ENCODE measurements around the gene ANP32E. TPM values are rescaled to one million over a fixed set of nuclear protein-coding genes. Genes with fewer than 3 reads are reported as not detected.

ANP32E gene
- 100 to 1,000 TPM; 130 to 173 TPM for total RNA-seq

- Mint-ChIP-seq H3K27me3 (no peaks in the 10 kb centered on the region), H3K4me3 (no peak within 1 kb of the TSS), H3K9me3 (ENCODE audit: low read depth) (no peaks in the 10 kb centered on the region), H3K4me1 (peaks cover 21% of the 10 kb centered on the region), H3K36me3 (peaks cover 15% of the 10 kb centered on the region), H3K27ac (no peak within 1 kb of the TSS)
- DNase-seq = peak; percentile 97
- ATAC-seq = peak; percentile 89
- CTCF ChIA-PET = interaction anchor here (1.1 to 1.5 kb wide), 3 partner anchors 16 to 34 kb away, joined by 4 to 5 read pairs (median 5); no protein-coding TSS in a partner anchor
Observed at GRCh38 chr1:150235852-150236613, at the start of gene ANP32E. Gene ANP32E (minus strand): TSS chr1:150236112. CDS start chr1:150235786, 326 bp downstream.

DNA sequence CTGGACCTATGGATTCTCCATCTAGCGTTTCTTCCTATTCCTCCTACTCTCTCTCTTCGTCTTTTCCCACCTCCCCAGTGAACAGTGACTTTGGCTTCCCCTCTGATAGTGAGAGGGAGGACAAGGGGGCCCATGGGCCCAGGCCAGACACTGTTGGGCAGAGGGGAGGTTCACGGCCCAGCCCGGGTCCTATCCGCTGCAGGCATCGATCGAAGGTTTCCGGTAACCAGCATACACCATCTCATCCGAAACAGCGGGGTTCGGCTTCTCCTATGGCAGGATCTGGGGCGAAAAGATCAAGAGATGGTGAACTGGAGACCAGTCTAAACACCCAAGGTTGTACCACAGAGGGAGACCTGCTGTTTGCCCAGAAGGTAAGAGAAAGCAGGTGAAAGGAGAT is 47.3 kb upstream of the ANP32E start:
- Mint-ChIP-seq H3K4me3 (no peak overlapping the region), H3K9me3 (ENCODE audit: low read depth) (no peaks in the 10 kb centered on the region), H3K27me3 (peaks cover 7% of the 10 kb centered on the region), H3K27ac (no peak overlapping the region), H3K36me3 (no peaks in the 10 kb centered on the region), H3K4me1 (peaks cover 23% of the 10 kb centered on the region)
- CTCF ChIA-PET = interaction anchor here (1.2 to 9.7 kb wide), 2 partner anchors 14 to 28 kb away, joined by 4 to 89 read pairs; partner anchors contain the start of genes APH1A and CA14
- ATAC-seq = no peak
- no peak for DNase-seq

GRCh38 chr1:150282558-150282958 is 46.6 kb upstream of the ANP32E start:
- Mint-ChIP-seq H3K27ac (no peak overlapping the region), H3K27me3 (peaks cover 7% of the 10 kb centered on the region)

DNA sequence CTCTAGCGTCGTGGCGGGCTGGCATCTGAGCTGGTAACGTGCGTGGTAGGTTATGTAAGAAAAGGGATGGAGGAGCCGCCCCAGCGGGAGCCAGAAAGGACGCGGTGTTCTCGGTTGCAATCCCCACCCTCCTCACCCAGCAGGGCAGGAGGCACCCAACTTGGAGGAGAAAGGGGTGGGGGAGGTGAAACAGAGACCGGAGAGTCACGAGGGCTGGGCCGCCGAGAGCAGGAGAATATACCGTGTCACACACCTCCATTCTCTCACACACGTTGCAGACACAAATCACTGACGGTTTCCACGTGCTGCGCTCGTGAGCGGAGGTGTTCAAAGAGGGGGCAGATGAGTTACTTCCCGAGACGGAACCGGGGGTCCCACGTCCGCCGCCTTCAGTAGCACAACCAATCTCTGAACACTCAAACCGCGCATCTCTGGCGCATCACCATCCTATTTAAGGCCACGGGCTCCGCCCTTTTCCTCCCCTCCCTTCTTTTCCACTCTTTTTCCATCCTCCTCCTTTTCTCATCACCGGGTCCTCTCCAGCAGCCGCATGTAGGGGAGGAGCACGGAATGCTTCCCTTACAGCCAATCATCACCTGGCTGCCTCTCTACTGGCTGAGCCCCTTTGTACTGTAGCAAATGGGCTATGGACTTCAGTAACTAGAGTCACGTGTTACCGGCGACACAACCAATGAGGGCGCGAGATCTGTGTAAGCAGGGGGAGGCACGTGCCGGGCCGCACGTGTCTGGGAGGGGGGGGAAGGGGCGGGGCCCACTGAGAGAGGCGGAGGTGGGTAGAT is 46.0 kb upstream of the ANP32E start, which contains the start of gene CIART:
Gene CIART, plus strand, starts transcription at position 797 of the 800 bp plus-strand sequence. CDS start 714 bp downstream, outside the sequence.
- Mint-ChIP-seq H3K27me3 (peaks cover 7% of the 10 kb centered on the region), H3K4me3 (peak within 1 kb of the TSS; percentile 81), H3K9me3 (ENCODE audit: low read depth) (no peaks in the 10 kb centered on the region), H3K4me1 (peaks cover 23% of the 10 kb centered on the region), H3K36me3 (no peaks in the 10 kb centered on the region), H3K27ac (peak within 1 kb of the TSS; percentile 71)
- peak; percentile 88 for DNase-seq
- ATAC-seq = peak; percentile 95
- CTCF ChIA-PET = interaction anchor here (1.0 to 9.7 kb wide), 7 partner anchors 13 to 280 kb away, joined by 3 to 89 read pairs (median 4); partner anchors contain the start of genes APH1A and CA14

More at GRCh38 chr1:150282558-150282958, 46.6 kb upstream of the ANP32E start:
- DNase-seq (no peak), ATAC-seq (no peak)
- H3K4me1 Mint-ChIP-seq = peaks cover 23% of the 10 kb centered on the region
- H3K9me3 Mint-ChIP-seq (ENCODE audit: low read depth) = no peaks in the 10 kb centered on the region
- no peaks in the 10 kb centered on the region for H3K36me3 Mint-ChIP-seq
- H3K4me3 Mint-ChIP-seq = peak overlapping the region; percentile 81
- CTCF ChIA-PET = interaction anchor here (0.7 to 9.7 kb wide), 3 partner anchors 13 to 722 kb away, joined by 4 to 89 read pairs (median 5); partner anchors contain the start of genes APH1A and CA14

DNA sequence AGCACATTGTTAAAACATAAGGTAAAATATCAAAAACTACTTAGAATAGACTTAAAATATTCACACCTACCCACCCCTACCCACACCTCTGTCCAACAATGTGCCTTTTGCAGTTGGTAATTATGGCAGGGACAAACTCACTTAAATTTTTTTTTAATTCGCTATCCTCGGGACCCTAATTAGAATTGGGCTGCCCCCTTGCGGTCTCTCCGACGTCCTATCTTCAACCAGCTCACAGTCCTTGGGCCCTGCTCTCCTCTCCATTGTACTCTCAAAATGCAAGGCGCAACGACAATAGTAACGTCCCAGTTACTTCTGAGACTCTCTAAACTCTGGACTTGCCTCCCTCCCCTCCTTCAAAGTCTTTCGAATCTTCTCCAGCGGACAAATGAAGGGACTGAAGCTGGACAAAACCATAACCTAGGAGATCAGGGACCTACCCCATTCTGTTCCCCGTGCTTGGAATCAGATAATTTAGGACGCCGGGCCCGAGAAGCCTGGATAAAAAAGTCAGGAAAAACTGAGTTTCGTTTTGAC is 45.4 kb upstream of the ANP32E start:
- Mint-ChIP-seq H3K9me3 (ENCODE audit: low read depth) (no peaks in the 10 kb centered on the region), H3K4me1 (peaks cover 23% of the 10 kb centered on the region), H3K4me3 (peak overlapping the region; percentile 81), H3K27ac (peak overlapping the region; percentile 71), H3K36me3 (no peaks in the 10 kb centered on the region), H3K27me3 (peaks cover 7% of the 10 kb centered on the region)
- DNase-seq (peak; percentile 76), ATAC-seq (peak; percentile 42)
- CTCF ChIA-PET = interaction anchor here (1.0 to 9.7 kb wide), 6 partner anchors 12 to 281 kb away, joined by 3 to 89 read pairs (median 4); partner anchors contain the start of genes APH1A and CA14

DNA sequence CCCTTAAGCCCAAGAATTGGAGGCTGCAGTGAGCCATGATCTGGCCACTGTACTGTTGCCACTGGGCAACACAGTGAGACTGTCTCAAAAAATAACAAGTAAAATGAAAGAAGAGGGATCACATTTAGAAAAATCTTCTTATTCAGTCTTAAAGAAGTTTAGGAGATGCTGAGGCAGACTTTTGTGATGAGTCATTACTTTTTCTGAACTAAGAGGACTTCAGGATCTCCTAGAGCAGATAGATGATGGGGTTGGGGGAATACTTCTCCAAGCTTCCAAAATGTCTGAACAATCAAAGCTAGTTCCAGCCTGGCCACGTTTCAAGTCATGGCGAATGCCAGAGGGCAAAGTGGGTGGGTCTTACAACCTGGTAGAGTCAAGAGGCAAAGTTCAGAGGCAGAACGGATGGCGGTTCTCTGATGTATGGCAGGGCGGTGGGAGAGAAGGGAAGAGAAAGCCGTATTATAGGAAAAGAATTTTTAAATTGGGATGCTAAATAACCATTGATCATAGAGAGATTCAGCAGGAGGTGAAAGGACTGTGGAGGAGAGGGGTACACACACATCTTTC is 44.3 kb upstream of the ANP32E start:
- DNase-seq (no peak), ATAC-seq (no peak)
- CTCF ChIA-PET = interaction anchor here (2.4 to 9.7 kb wide), 2 partner anchors 18 to 25 kb away, joined by 15 to 89 read pairs; partner anchors contain the start of gene CA14
- Mint-ChIP-seq H3K4me3 (peak overlapping the region; percentile 12), H3K4me1 (peaks cover 23% of the 10 kb centered on the region), H3K36me3 (no peaks in the 10 kb centered on the region), H3K9me3 (ENCODE audit: low read depth) (no peaks in the 10 kb centered on the region), H3K27ac (no peak overlapping the region), H3K27me3 (peaks cover 7% of the 10 kb centered on the region)

DNA sequence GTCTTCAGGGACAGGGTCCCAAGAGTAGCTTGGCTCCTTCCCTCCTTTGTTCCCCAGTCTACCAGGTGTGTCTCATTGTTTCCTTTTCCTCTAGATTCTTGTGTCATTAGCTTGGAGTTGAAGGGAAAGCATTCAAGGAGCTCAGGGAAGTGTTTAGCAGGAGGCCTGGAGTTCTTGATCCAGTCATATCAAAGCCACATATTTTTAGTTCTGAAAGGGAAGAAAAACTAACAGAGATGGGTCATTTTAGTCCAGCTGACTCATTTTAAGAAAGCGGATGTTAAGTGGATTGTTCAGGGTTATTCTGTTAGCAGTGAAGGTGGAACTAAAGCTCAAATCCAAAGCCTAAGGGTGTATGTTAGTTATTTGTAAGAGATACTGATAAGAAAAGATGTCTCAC is 37.4 kb upstream of the ANP32E start:
- Mint-ChIP-seq H3K4me3 (no peak overlapping the region), H3K36me3 (peaks cover 2% of the 10 kb centered on the region), H3K4me1 (peaks cover 11% of the 10 kb centered on the region), H3K27me3 (no peaks in the 10 kb centered on the region), H3K9me3 (ENCODE audit: low read depth) (no peaks in the 10 kb centered on the region), H3K27ac (no peak overlapping the region)
- CTCF ChIA-PET = interaction anchor here (1.1 to 5.1 kb wide), 3 partner anchors 14 to 21 kb away, joined by 3 to 29 read pairs (median 4); partner anchors contain the start of gene CA14
- no peak for DNase-seq
- ATAC-seq = no peak

- H3K4me1 Mint-ChIP-seq = peaks cover 28% of the 10 kb centered on the region
- CTCF ChIA-PET = interaction anchor here (5.1 kb wide), 1 partner anchor 15 kb away, joined by 29 read pairs; the partner anchor contains the start of gene CA14
- no peak overlapping the region for H3K27ac Mint-ChIP-seq
Observed at GRCh38 chr1:150271291-150271959, 35.5 kb upstream of the ANP32E start.

DNA sequence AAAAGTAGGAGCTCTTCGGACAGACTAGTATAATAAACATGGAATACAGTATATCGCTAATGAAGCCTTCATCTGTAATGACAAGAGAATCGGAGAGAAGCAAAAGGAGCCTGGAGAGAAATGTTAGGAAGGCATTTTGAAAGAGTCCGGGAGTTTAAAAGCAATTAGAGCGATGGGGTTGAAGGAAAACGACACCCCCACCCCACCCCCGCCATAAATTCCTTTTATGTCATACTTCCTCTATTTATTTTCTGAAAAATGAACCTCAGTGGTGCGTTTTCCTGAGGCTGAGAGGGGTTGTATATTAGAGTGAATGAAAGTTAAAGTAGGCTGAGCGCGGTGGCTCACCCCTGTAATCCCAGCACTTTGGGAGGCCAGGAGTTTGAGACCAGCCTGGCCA is 33.5 kb upstream of the ANP32E start:
- Mint-ChIP-seq H3K4me1 (peaks cover 33% of the 10 kb centered on the region), H3K36me3 (peaks cover 30% of the 10 kb centered on the region), H3K9me3 (ENCODE audit: low read depth) (no peaks in the 10 kb centered on the region), H3K27me3 (no peaks in the 10 kb centered on the region), H3K4me3 (peak overlapping the region; percentile 94), H3K27ac (peak overlapping the region; percentile 99)
- CTCF ChIA-PET = interaction anchor here (0.7 to 2.8 kb wide), 9 partner anchors 9 to 291 kb away, joined by 3 to 22 read pairs (median 3); partner anchors contain the start of genes CA14 and CIART
- DNase-seq (no peak), ATAC-seq (no peak)

More at GRCh38 chr1:150271291-150271959, 35.5 kb upstream of the ANP32E start:
- Mint-ChIP-seq H3K36me3 (peaks cover 15% of the 10 kb centered on the region), H3K27me3 (no peaks in the 10 kb centered on the region), H3K4me3 (no peak overlapping the region), H3K9me3 (ENCODE audit: low read depth) (no peaks in the 10 kb centered on the region)
- DNase-seq = no peak
- no peak for ATAC-seq

DNA sequence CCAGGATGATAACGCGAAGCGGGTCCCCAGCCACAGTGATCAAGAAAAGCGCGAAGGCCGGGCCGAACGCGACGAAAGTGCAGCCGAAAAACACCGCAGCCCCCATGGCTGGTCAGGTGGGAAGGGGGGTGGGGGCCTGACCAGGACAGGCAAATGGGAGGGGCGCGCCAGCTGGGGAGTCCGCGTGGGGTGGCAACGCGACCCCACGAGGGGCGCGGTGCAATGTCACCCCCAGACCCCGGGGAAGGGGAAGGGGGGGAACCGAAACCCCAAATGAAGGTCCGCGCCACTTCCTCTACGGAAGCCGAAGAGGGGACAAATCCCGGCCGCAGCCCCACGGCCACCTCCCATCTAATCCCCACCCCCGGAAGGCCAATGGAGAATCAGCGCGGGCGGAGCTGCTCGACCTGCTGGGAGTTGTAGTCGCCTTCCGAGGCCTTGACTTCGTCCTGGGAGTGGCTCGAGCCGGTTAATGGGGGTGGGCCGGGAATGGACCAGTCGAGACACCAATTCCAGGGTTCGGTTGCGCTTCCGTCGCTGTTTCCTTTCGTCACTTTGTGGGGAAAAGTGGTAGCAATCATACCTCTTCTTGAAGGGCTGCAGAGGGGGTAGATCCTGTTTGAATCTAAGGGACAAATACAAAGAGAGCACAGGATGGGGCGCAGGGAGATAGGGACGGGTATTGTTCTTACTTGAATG is 32.9 kb upstream of the ANP32E start, which contains the start of gene APH1A:
Gene APH1A, minus strand, starts transcription at position 312 of the 699 bp plus-strand sequence. Its CDS starts 206 bp downstream, at position 106.
- Mint-ChIP-seq H3K36me3 (peaks cover 31% of the 10 kb centered on the region), H3K27me3 (no peaks in the 10 kb centered on the region), H3K27ac (peak within 1 kb of the TSS; percentile 99), H3K4me3 (peak within 1 kb of the TSS; percentile 94), H3K4me1 (peaks cover 33% of the 10 kb centered on the region), H3K9me3 (ENCODE audit: low read depth) (no peaks in the 10 kb centered on the region)
- CTCF ChIA-PET = interaction anchor here (0.7 to 2.8 kb wide), 9 partner anchors 9 to 292 kb away, joined by 3 to 22 read pairs (median 3); partner anchors contain the start of genes CA14 and CIART
- peak; percentile 98 for DNase-seq
- peak; percentile 98 for ATAC-seq

DNA sequence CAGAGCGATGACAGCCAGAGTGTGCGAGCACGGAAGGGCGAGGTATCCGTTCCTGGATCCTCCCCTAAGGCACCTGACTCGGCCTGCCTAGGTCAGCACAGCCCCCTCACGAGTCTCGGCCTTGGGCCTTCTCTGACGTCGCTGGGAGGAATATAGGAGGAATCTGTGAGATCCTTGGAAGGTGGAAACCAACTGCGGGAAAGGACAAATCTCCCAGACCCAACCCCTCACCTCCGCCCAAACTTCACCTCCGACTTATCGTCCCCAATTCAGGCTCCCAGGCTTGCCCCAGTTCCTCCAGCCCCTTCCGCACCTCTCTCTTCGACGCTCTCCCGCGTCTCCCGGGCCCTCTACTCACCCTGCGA is 32.4 kb upstream of the ANP32E start:
- H3K9me3 Mint-ChIP-seq (ENCODE audit: low read depth) = no peaks in the 10 kb centered on the region
- CTCF ChIA-PET = interaction anchor here (1.0 to 2.8 kb wide), 5 partner anchors 8 to 293 kb away, joined by 3 to 22 read pairs (median 3); partner anchors contain the start of gene CA14
- peak; percentile 51 for ATAC-seq
- H3K4me3 Mint-ChIP-seq = peak overlapping the region; percentile 94
- H3K27ac Mint-ChIP-seq = peak overlapping the region; percentile 99
- peak; percentile 71 for DNase-seq
- H3K27me3 Mint-ChIP-seq = no peaks in the 10 kb centered on the region
- H3K4me1 Mint-ChIP-seq = peaks cover 33% of the 10 kb centered on the region
- H3K36me3 Mint-ChIP-seq = peaks cover 31% of the 10 kb centered on the region

Data from activated CD8-positive, alpha-beta memory T cell treated with anti-CD3 and anti-CD28 coated beads, Interleukin-2, amount 10 ng/mL, durations not matched to agents 7 days and 5 days (primary cell).